Pulmonary artery endothelial cell (primary cell): Measurements from ENCODE around the gene NCOA7. TPM values are rescaled to one million over a fixed set of nuclear protein-coding genes. Genes with fewer than 3 reads are reported as not detected.
"Not testable (repeated sequence)": the region's sequence is repeated elsewhere in the genome, so short reads cannot be mapped to it uniquely, and the experiment has no call there.

Experiments used
- DNase-seq: peaks from one replicate; pipeline ENCODE4 v3.0.0-alpha.2; 2011; ENCODE audit warnings: low read depth, low spot score
- total RNA-seq: library from RNA; depleted of rRNA; stranded (reverse); fragments of >200 nt; gene quantifications from 2 replicates; pipeline ENCODE4 v1.2.3, GENCODE V29; 2014

Gene NCOA7
- total RNA-seq, 1 donor from 2014 or later: 38.1 TPM

GRCh38 chr6:125753218-125753936 is 37.4 kb upstream of the NCOA7 start:
- DNase-seq: no peak

GRCh38 chr6:125753937-125754259 is 36.9 kb upstream of the NCOA7 start:
- no peak for DNase-seq

DNA sequence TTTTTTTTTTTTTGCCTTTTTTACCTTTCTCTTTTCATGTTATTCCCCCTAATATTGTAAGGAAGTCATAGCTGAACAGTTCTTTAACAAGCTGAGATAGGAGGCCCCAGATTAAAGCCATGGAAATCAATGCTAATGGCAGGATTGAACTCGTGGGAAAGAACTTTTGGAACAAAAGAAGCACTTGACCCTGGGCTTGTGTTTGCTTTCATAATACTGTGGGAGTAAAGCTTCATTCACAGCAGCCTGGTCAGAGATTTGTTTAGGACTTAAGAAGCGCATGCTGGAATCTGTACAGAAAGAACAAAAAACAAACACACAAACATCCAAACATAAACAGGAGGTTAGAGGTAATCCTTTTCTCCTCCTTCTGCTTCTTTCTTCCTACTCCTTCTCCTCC is 36.2 kb upstream of the NCOA7 start:
- no peak for DNase-seq

DNA sequence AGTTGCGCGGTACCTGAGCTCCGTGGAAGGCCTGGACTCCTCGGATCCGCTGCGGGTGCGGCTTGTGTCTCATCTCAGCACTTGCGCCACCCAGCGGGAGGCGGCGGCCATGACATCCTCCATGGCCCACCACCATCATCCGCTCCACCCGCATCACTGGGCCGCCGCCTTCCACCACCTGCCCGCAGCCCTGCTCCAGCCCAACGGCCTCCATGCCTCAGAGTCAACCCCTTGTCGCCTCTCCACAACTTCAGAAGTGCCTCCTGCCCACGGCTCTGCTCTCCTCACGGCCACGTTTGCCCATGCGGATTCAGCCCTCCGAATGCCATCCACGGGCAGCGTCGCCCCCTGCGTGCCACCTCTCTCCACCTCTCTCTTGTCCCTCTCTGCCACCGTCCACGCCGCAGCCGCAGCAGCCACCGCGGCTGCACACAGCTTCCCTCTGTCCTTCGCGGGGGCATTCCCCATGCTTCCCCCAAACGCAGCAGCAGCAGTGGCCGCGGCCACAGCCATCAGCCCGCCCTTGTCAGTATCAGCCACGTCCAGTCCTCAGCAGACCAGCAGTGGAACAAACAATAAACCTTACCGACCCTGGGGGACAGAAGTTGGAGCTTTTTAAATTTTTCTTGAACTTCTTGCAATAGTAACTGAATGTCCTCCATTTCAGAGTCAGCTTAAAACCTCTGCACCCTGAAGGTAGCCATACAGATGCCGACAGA is 31.4 kb upstream of the NCOA7 start:
- no peak for DNase-seq

- DNase-seq: no peak
These were observed 30.8 kb upstream of the NCOA7 start for GRCh38 chr6:125759959-125760457.

GRCh38 chr6:125764121-125764671 is 26.6 kb upstream of the NCOA7 start:
- DNase-seq: no peak

DNA sequence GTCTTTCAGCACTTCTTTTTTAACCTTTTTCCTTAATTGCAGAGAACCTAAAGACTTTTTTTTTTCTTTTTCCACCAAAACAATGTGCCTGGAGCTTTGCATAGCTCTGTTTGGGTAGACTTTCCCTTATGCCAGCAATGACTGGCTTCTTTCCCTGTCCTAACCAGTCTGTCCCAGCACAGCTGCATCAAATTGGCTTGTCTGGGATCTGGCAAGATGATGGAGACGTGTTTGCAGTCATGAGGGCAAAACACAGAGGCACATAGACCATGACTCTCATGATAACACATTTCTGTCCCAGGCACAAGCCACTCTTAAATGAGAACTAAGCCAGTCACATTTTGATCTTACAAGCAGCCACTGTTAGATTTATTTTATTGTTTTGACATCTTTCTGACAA is 24.8 kb upstream of the NCOA7 start:
- no peak for DNase-seq

- no peak for DNase-seq
These were observed 24.1 kb upstream of the NCOA7 start for GRCh38 chr6:125766641-125767040.

GRCh38 chr6:125769147-125769783 is 21.5 kb upstream of the NCOA7 start:
- DNase-seq: no peak

- DNase-seq: no peak
These were observed 17.1 kb upstream of the NCOA7 start for GRCh38 chr6:125773387-125774341.

GRCh38 chr6:125776107-125776826 is 14.5 kb upstream of the NCOA7 start:
- not testable (repeated sequence) for DNase-seq

GRCh38 chr6:125779924-125780539 is 10.7 kb upstream of the NCOA7 start:
- DNase-seq: peak; percentile 80

GRCh38 chr6:125780540-125781313 is 10.0 kb upstream of the NCOA7 start:
- no peak for DNase-seq

GRCh38 chr6:125781314-125781868 is 9.4 kb upstream of the NCOA7 start:
- DNase-seq: no peak

DNA sequence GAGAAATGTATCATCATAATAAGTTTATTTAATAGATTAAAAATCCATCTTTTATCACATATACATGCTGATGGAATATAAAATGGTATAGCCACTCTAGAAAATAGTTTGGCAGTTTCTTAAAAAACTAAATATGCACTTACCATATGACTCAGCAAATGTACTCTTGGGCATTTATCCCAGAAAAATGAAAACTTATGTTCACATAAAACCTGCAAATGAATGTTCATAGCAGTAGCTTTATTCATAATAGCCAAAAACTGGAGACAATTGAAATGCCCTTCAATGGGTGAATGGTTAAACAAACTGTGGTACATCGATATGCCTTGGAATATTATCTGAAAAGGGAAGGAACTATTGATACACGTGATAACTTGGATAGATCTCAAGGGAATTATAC is 6.4 kb upstream of the NCOA7 start:
- no peak for DNase-seq

DNA sequence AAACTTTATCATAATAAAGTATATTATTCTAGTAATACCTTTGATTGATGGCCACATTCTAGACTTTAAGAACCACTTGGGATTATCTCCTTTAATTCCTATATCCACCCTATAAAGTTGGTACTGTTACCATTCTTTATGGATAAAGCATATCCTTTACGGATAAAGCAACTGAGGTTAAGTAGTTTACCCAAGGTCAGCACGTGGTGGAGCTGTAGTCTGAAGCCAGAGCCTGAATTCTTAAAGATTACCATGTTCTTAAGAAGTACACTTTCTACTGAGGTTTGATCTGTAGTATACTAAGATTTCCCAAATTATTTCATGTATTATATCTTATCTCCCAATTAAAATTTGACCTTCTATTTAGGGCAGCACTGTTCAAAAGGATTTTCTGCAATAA is 3.0 kb upstream of the NCOA7 start:
- no peak for DNase-seq

- DNase-seq: no peak
These were observed 1.6 kb upstream of the NCOA7 start for GRCh38 chr6:125789167-125789566.

GRCh38 chr6:125789576-125790357 is 993 bp upstream of the NCOA7 start:
- DNase-seq: no peak
